ENCODE measurements around the gene ZNF554. TPM values are rescaled to one million over a fixed set of nuclear protein-coding genes. Genes with fewer than 3 reads are reported as not detected.

The ZNF554 gene
- total RNA-seq, 4 donors from 2014 or later: 2.1 to 5.3 (median 2.6) TPM

- intact Hi-C loops (cut with DNase I; ENCODE audit: low total_unique reads) (no loop called here), in situ Hi-C loops (cut with MboI; ENCODE audit: low sequenced_read_pairs in 4 of 4) (loop anchor here in 1 of 4 donors (10.0 kb wide), 1 partner anchor 51 kb away; no protein-coding TSS in a partner anchor)
- DNase-seq: no peak
- TF ChIP-seq, protein P1, sequence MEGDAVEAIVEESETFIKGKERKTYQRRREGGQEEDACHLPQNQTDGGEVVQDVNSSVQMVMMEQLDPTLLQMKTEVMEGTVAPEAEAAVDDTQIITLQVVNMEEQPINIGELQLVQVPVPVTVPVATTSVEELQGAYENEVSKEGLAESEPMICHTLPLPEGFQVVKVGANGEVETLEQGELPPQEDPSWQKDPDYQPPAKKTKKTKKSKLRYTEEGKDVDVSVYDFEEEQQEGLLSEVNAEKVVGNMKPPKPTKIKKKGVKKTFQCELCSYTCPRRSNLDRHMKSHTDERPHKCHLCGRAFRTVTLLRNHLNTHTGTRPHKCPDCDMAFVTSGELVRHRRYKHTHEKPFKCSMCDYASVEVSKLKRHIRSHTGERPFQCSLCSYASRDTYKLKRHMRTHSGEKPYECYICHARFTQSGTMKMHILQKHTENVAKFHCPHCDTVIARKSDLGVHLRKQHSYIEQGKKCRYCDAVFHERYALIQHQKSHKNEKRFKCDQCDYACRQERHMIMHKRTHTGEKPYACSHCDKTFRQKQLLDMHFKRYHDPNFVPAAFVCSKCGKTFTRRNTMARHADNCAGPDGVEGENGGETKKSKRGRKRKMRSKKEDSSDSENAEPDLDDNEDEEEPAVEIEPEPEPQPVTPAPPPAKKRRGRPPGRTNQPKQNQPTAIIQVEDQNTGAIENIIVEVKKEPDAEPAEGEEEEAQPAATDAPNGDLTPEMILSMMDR (IDR thresholded peaks at IDR 0.05 in 4 of 5, conservative IDR thresholded peaks at IDR 0.05 in 1 of 5): no peak
- no peak for TF ChIP-seq POLR2A (IDR thresholded peaks at IDR 0.05)
- no peaks in the 10 kb centered on the region for H3K27me3 ChIP-seq
- H3K9me3 ChIP-seq: no peaks in the 10 kb centered on the region
- H3K4me3 ChIP-seq: no peak overlapping the region
- no peak overlapping the region for H3K27ac ChIP-seq
- peaks cover 0 to 8% of the 10 kb centered on the region in 2 donors for H3K4me1 ChIP-seq
- H3K36me3 ChIP-seq: peaks cover 0 to 27% of the 10 kb centered on the region in 2 donors
- no peak for ATAC-seq
These were observed 4.0 kb downstream of the ZNF554 start for GRCh38 chr19:2823646-2824045.

DNA sequence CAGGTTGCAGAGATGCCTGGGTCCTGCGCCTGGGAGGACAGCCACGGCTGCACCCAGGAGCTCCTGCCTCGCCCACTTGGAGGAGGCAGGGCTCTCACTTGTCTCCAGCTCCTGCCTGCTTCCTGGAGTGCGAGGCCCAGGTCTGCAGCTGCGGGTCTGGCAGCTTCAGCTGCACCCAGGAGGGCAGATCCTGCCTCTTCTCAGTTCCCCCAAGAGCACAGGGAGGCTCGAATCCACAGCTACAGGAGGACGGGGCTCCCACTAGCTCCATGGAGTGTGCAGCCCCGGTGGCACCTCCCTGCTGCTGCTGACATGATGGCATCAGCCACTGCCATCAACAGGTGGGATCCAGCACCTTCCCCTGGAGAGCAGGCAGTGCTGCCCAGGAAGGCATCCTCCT is 4.5 kb downstream of the ZNF554 start:
- H3K4me1 ChIP-seq: peaks cover 0 to 8% of the 10 kb centered on the region in 2 donors
- intact Hi-C loops (cut with DNase I; ENCODE audit: low total_unique reads) (no loop called here), in situ Hi-C loops (cut with MboI; ENCODE audit: low sequenced_read_pairs in 4 of 4) (loop anchor here in 1 of 4 donors (10.0 kb wide), 1 partner anchor 51 kb away; no protein-coding TSS in a partner anchor)
- H3K9me3 ChIP-seq: no peaks in the 10 kb centered on the region
- H3K27me3 ChIP-seq: no peaks in the 10 kb centered on the region
- DNase-seq (no peak), ATAC-seq (no peak)
- peaks cover 0 to 29% of the 10 kb centered on the region in 2 donors for H3K36me3 ChIP-seq
- no peak overlapping the region for H3K4me3 ChIP-seq
- TF ChIP-seq, protein P1 (IDR thresholded peaks at IDR 0.05 in 4 of 5, conservative IDR thresholded peaks at IDR 0.05 in 1 of 5): no peak
- no peak for TF ChIP-seq POLR2A (IDR thresholded peaks at IDR 0.05)
- H3K27ac ChIP-seq: no peak overlapping the region

DNA sequence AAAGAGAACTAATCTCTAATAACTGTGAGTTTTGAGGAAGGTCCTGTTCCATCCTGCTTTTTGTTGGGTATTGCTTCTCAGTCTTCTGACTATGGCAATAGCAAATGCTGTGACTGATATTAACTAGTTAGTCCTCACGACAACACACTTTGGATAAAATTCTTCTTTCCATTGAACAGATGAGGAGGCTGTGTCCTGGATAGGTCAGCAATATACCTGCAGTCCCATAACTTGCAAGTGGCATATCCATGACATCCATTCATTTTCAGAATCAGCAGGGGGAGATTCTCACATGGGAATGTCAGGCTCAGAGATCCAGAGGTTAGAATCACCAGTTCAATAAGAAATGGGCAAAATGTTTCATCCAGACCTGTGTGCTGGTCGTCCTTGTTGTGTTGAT is 7.4 kb downstream of the ZNF554 start:
- DNase-seq (no peak), ATAC-seq (no peak)
- no peaks in the 10 kb centered on the region for H3K27me3 ChIP-seq
- intact Hi-C loops (cut with DNase I; ENCODE audit: low total_unique reads): no loop called here
- no peak overlapping the region for H3K4me3 ChIP-seq
- in situ Hi-C loops (cut with MboI; ENCODE audit: low sequenced_read_pairs in 4 of 4): loop anchor here in 1 of 4 donors (10.0 kb wide), 1 partner anchor 48 kb away; no protein-coding TSS in a partner anchor
- peaks cover 0 to 3% (median 0%) of the 10 kb centered on the region in 3 donors for H3K9me3 ChIP-seq
- no peak overlapping the region for H3K27ac ChIP-seq
- no peak for TF ChIP-seq POLR2A (IDR thresholded peaks at IDR 0.05)
- TF ChIP-seq, protein P1 (IDR thresholded peaks at IDR 0.05 in 4 of 5, conservative IDR thresholded peaks at IDR 0.05 in 1 of 5): no peak
- no peaks in the 10 kb centered on the region for H3K4me1 ChIP-seq
- peaks cover 0 to 41% of the 10 kb centered on the region in 2 donors for H3K36me3 ChIP-seq

DNA sequence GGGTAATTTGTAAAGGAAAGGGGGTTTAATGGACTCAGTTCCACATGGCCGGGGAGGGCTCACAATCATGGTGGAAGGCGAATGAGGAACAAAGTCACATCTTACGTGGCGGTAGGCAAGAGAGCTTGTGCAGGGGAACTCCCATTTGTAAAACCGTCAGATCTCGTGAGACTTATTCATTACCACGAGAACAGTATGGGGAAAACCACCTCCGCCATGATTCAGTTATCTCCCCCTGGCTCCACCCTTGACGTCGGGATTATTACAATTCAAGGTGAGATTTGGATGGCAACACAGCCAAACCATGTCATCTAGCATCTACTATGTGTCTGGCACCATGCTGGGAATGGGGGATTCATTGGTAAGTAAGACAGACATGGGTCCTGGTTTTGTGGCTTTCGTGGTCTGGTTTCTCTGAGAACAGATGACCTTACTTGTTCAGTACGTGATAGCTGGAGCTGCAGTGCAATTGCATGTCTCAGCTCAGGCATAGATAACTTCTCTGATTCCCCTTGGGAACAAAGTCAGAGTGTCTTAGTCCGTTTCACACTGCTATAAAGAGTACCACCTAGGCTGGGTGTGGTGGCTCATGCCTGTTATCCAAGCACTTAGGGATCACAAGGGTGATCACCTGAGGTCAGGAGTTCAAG is 8.3 kb downstream of the ZNF554 start:
- in situ Hi-C loops (cut with MboI; ENCODE audit: low sequenced_read_pairs in 4 of 4): loop anchor here in 1 of 4 donors (10.0 kb wide), 1 partner anchor 47 kb away; no protein-coding TSS in a partner anchor
- TF ChIP-seq, protein P1 (IDR thresholded peaks at IDR 0.05 in 4 of 5, conservative IDR thresholded peaks at IDR 0.05 in 1 of 5): no peak
- no peak for TF ChIP-seq POLR2A (IDR thresholded peaks at IDR 0.05)
- H3K9me3 ChIP-seq: peaks cover 1 to 11% (median 3%) of the 10 kb centered on the region in 3 donors
- intact Hi-C loops (cut with DNase I; ENCODE audit: low total_unique reads): no loop called here
- DNase-seq (no peak), ATAC-seq (no peak)
- no peaks in the 10 kb centered on the region for H3K4me1 ChIP-seq
- H3K4me3 ChIP-seq: no peak overlapping the region
- H3K36me3 ChIP-seq: peaks cover 7 to 50% of the 10 kb centered on the region in 2 donors
- H3K27me3 ChIP-seq: no peaks in the 10 kb centered on the region
- H3K27ac ChIP-seq: no peak overlapping the region
